ENCODE results near the gene TACC3.

DNA sequence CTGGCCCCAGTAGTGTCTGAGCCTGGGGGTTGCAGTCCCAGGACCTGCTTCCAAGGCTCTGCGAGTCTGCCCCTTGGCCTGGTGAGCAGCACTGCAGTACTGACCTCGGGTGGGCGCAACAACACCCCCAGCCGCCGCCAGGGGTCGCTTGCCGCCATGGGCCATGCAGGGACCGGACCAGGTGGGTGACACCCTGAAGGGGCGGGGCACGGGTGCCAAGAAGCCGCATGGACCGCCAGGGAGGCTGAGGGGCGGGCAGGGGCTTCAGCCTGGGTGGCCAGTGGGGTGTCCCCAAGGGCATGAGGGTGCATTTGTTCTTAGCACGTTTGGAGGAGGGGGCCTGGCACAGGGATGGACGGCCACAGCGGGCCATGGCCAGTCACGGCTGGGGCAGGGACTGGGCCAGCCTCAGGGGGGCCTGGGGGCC is 25.0 kb downstream of the TACC3 start:
- TF ChIP-seq CTCF (IDR thresholded peaks at IDR 0.05): no peak
- TF ChIP-seq POLR2AphosphoS5 (IDR thresholded peaks at IDR 0.05; ENCODE audit: low read depth, low read length): no peak
- TF ChIP-seq, protein P1, sequence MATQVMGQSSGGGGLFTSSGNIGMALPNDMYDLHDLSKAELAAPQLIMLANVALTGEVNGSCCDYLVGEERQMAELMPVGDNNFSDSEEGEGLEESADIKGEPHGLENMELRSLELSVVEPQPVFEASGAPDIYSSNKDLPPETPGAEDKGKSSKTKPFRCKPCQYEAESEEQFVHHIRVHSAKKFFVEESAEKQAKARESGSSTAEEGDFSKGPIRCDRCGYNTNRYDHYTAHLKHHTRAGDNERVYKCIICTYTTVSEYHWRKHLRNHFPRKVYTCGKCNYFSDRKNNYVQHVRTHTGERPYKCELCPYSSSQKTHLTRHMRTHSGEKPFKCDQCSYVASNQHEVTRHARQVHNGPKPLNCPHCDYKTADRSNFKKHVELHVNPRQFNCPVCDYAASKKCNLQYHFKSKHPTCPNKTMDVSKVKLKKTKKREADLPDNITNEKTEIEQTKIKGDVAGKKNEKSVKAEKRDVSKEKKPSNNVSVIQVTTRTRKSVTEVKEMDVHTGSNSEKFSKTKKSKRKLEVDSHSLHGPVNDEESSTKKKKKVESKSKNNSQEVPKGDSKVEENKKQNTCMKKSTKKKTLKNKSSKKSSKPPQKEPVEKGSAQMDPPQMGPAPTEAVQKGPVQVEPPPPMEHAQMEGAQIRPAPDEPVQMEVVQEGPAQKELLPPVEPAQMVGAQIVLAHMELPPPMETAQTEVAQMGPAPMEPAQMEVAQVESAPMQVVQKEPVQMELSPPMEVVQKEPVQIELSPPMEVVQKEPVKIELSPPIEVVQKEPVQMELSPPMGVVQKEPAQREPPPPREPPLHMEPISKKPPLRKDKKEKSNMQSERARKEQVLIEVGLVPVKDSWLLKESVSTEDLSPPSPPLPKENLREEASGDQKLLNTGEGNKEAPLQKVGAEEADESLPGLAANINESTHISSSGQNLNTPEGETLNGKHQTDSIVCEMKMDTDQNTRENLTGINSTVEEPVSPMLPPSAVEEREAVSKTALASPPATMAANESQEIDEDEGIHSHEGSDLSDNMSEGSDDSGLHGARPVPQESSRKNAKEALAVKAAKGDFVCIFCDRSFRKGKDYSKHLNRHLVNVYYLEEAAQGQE (IDR thresholded peaks at IDR 0.05; ENCODE audit: insufficient read depth in 1 of 2, low read depth in 2 of 2, low read length in 1 of 2): no peak
- no peak for TF ChIP-seq SIN3A (IDR thresholded peaks at IDR 0.05; ENCODE audit: borderline replicate concordance, insufficient read depth, low read depth, low read length)
- no peak for TF ChIP-seq TCF7L2 (IDR thresholded peaks at IDR 0.05; ENCODE audit: low read depth, low read length)

Data from Panc1 (cell line).